GM21528 (cell line): ENCODE data around the gene PRKAR1A.

Experiments used
- ATAC-seq: cut with Tn5 transposase; IDR thresholded peaks from one replicate; pipeline ENCODE4 v1.9.1; 2021; ENCODE audit warnings: mild to moderate bottlenecking, moderate library complexity; ENCODE audit not compliant: unreplicated experiment, low FRiP score

The PRKAR1A gene

DNA sequence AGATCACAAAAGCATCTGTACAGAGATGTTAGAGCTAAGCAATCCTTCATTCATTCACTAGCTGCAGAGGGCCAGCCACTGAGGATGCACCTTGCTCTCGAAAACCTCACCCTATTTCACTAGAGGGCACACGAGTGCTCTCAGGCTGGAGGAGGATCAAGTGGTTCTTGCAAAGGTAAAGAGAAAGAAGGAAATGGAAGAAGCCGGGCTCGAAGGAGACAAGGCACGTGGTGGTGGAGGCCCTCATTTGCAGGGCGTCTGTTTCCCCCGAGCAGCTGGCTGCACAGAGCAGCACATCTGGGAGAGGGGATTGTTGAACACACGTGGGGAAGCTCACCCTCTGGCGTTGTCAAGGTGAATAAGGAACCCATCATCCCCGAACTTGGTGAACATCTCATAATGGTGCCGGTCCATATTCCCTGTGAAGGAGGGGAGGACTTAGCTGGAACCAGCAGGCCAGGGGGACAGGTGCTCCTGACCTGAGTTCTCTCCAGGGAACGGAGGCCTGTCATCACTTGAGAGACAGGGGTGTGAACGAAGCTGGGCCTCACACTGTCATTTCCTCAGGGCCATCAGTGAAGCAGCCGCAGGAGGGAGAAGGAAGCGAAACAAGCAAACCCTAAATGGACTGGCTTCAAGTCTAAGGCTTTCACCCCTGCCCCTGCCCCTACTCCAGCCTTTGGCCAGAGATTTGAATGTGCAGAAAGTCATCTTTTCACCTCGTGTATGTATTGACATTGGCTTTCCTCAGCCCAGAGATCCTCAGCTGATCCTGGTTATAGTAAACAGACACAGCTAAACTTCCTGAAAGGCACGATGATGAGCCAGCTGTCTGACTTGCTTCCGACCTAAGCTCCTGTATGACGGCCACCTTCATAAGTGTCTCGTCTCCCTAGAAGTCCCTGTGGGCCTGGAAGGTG, 27.6 kb downstream of the PRKAR1A start:
- ATAC-seq, result no peak

DNA sequence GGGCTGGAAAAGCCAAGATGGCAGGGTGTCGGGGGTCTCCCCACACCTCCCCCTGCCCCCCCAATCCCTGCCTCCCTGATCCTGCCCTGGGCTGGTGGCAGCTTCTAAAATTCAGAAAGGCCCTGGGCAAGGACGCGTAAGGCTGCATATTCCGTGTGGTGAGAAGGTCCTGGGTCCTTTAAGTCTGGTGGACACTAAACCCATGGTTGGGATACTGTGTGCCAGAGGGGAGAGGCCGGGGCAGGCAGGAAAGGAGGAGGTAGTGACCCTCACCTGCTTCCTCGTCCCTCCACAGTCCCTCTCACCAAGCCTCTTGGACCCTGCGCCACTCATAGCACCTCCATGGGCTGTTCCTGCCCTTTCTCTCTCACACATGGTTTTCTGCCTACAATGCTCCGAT, 28.8 kb downstream of the PRKAR1A start:
- ATAC-seq, result no peak

DNA sequence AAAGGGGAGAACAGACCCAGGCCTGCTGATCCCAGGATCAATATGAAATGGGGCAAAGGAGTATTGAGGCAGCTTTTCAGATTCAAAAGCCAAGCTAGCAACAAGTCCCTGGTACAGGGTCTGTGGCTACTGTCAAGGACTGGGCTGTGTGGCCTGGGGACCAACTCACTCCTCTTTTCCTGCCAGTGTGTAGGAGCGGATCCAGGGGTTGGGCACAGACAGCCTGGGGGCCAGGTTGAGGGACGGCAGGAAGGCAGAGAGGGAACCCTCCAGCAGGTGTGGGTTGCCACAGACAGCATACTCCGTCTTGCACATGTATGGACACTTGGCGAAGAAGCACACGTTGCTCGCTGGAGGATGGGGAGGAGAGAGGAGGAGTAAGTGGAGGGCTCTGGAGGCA, 29.6 kb downstream of the PRKAR1A start:
- ATAC-seq, result no peak

DNA sequence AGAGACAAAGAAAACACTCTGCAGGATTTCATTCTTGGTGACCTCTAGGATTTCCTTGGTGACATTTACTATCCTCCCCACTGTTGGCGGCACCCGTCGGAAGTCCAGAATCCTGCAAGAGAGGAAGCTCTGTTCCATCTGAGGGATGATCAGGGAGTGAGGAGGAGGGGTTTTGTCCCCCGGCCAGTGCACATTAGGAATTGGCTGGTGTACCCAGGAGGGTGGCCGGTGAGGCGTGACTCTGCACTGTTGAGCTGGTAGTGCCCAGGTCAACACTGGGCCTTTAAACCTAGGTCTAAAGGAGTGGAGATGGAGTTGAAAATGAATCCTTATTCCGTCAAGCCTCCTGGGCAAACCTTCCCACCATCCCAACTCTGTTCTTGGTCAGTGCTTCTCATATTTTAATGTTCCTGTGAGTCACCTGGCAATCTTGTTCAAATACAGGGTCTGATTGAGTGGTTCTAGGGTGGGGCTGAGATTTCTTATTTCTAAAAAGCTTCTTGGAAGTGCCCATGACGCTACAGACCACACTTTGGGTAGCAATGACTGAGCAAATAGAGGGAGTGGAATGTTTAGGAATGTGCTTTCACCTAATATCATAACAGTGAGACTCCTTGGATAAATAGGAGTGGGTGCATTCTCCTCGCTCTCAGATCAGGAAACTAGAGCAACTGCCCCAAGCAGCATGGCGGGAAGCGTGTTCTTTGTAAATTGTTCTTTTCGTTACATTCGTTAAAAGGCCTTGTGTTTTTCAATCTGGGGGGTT, 30.7 kb downstream of the PRKAR1A start:
- ATAC-seq, result no peak

DNA sequence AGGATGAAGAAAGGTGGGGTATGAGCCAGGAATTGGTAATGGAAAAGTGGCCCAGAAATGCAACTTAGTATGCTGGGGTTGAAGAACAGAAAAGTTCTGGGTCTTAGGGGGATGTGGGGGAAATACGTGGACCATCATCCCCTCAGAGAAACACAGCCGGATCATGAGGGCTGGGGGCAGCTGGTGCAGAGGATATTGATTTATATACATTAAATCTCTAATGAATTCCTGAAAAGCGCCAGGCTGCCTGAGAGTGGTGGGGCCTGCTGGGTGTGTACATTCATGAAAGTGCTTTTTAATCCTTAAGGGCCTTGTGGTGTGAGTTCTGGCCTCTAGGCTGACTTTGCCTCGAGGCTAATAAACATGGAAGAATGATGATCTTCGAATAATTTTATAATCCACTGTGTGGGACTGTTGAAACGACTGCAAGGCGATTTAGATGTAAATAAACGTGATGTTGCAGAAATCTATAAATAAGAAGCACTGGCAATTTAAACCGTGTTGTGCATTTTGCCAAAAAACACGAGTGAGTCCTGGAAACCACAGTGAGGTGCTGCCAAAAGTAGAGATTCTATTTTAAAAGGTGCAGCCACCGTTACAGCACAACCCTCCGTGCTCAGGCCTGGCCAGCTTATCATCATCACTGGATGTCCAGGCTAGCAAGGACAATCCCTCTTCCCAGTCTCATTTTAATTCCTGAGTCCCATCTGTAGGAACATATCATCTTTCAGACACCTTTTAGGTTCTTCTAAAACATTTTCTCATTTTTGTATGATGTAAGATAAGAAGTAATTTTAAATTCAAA, 32.1 kb downstream of the PRKAR1A start:
- ATAC-seq, result no peak

DNA sequence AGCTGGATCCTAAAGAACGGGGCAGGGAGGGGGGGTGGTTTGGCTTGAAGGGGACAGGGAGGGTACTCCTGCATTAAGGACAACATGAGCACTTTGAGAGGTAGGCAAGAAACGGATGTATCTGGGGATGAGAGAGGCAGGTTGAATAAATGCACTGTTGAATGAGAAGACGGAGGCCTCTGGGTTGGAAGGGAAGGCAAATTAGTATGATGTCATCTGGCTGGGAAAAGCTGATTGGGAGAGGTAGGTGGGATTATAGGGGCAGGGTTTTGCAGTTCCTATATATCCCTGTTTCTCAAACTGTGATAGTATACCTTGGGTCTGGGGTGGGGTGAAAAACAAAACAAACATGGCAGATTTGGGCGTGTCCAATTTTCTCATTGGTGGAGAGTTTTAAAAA, 44.3 kb downstream of the PRKAR1A start:
- no peak for ATAC-seq

DNA sequence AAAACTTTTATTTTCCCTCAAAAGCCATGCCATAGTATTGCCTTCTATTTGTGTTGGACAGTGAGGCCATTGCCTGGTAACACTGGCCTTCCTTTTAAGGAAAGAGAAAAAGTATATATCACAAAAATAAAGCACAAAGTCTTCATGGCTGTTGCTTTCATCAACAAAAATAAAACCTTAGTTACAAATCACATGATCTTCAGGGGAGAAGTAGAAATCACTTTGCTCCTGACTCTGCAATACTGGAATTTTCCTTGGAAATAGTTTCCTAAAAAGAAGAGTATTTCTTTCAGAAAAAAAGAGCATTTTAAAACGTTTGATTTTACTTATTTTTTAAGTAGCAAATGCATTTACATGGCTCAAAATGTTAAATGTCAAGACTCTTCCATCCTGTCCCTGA, 47.1 kb downstream of the PRKAR1A start:
- ATAC-seq, result no peak

DNA sequence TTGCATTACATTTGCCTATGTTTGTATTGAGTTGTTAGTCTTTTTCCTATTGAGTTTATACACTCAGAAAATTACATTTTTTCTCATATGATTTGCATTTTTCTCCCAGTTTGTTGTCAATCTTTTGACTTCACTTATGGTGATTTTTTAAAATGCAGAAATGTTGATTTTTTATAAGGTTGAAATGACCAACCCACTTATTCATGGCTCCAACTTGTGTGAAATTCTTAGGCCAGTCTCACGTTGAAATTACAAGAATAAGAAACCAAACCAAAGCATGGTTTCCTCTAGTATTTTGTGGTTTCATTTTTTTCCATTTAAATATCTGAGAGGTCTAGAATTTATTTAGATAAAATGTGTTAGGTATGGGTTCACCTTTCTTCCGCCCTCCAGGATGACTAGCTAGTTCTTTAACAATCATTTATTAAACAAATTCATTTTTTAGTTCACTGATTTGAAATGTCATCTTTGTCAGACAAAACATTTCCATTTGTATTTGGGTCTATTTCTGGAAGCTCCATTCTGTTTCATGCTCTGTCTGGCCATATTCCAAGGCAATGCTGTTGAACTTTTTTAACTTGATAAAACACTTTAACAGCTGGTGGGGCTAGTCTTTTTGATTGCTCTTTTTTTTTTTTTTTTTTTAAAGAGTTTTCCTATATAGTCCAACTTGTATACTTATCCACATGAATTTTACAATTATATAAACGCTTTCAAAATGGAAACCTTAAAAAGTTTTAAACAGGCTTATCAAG, 48.9 kb downstream of the PRKAR1A start:
- ATAC-seq, result no peak

DNA sequence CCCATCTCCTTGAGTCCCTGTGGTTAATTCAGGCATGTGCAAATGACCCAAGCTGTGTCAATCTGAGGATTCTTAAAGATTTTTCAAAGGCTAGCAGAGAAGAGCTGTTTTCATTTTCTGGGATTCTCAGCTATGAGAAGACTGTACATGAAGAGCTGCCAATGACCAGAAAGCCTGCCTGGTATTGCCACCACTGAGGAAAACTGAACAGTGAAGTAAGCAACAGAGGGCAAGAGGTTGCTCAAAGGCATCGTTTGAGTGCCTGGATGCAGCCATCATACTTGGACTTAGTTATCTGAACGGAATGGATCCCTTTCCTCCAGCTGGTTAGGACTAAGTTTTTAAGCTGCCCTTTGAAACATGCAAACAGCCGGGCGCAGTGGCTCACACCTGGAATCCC, 50.5 kb downstream of the PRKAR1A start:
- no peak for ATAC-seq

DNA sequence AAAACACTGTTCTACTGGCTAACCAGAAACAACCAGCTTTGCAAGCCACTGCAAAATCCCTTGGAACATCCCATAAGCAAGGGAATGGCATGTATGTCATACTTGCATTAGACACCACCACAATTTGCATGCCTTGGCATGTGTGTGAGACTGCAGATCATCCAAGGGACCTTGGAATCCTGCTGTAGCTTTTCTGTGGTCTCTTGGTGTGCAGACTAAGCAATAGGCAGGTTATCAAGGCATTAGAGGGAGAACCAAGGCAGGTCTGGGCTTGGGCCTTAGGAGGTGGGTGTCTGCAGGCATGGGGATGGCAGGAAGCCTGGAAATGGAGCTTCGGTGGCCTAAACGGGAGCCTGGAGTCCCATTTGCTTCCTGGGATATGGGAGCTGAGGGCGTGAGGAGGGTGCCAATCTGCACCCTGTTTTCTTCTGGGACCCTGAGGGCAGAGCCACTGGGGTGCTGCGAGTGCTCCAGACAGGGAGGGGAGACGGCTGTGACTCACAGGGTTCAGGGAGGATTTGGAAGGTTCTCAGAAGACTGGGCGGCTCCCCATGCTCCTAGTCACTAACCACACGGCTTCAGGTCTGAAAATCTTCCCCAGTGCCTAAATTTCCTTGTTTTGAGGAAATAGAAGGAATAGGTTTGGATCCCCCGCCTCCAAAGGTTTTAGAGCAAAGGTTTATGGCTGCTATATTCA, 52.3 kb downstream of the PRKAR1A start:
- no peak for ATAC-seq

DNA sequence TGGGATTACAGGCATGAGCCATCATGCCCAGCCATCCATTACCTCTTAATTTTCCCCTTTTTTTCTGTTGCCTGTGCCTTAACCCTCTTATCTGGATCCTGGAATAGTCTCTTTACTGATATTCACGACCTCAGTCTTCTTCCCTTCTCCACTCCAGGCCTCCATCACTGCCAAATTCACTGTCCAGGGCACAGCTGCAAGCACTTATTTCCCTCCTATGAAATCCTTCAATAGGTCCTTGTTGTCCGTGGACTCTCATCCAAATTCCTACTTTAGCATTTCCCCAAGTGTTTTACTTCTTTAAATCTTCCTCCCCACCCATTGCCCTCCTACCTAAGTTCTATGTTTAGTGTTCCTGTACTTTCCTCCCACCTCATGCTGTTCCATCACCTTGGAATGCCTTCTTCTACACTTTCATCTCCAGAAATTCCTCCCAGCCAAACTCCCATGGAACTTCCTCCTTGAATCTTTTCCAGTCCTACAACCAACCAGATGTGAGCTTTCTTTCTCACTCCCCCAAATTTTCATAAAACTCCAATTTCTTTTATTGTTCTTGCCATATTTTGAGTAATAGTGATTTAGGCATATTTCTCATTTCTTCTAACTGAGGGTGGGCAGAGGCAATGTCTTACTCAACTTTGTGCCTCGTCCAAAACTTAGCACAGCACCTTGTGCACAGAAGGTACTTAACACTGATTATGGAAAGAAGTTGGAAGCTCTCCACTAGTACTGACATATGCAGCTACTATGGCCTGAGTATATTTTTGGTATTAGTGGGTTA, 53.6 kb downstream of the PRKAR1A start:
- ATAC-seq, result no peak

DNA sequence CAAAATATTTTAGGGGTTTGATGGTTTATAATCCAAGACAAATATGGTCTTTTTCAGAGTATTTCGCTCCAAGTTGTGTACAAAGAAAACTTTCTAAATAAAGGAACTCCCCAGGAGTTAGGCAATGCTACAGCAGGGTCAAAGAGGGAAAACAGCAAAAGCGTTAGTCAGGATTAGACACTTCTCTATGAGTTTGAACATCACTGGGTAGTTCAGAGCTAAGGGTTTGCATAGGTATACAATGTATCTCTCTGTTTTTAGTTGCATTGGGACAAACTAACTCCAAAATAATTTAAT, 54.2 kb downstream of the PRKAR1A start:
- no peak for ATAC-seq

DNA sequence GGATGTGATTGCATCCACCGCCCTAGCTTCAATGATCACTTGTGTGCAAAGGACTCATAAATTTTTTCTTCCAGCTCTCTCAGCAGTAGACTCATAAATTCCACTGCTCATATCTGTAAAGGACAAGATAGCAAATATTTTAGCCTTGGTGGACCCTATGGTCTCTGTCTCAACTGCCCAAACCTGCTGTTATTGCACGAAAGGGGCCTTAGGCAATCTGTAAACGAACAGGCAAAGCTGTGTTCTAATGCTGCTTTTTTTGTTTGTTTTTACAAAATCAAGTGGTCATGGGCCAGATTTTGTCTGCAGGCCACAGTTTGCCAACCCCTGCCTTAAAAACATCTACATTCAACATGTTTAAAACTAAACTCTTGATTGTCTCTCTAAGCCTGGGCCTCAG, 54.8 kb downstream of the PRKAR1A start:
- ATAC-seq, result no peak

DNA sequence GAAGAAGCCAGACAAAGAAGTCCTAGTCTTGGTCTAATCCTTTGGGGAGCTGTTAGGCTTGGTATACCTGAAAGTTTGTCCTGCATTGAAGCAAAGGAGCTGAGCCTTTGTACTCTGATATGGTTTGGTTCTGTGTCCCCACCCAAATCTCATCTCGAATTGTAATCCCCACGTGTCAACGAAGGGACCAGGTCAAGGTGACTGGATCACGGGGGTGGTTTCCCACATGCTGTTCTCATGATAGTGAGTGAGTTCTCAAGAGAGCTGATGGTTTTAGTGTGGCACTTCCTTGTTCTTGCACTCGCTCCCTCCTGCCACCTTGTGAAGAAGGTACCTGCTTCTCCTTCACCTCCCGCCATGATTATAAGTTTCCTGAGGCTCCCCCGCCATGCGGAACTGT, 55.4 kb downstream of the PRKAR1A start:
- no peak for ATAC-seq

DNA sequence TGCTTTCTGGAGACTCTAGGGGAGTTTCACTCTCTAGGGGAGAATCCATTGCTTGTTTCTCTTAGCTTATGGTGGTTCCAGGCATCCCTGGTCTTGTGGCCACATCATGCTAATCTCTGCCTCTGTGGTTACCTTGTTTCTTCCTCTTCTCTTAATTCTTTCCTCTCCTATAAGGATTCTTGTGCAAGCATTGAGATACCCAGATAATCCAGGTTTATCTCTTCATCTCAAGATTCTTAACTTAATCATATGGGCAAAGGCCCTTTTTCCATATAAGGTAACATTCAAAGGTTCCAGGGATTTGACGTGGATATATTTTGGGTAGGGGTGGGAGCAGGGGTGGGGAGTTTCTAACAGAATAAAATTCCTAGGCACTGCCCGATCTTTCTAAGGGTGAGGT, 56.4 kb downstream of the PRKAR1A start:
- ATAC-seq, result no peak

DNA sequence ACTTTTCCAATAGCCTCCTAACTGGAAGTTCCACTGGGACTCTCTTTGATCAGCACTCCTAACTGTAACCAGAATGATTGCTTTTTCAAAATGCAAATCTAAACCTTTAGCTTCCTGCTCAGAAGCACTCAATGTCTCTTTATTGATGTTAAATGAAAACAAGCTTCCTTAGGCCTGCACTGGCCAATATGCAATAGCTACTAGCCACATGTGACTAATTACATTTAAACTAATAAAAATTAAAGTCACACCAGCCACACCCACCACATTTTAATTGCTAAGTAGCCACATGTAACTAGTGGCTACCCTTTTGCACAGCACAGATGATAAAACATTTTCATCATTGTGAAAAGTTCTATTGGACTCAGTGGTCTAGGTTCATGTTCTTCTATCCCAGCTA, 57.1 kb downstream of the PRKAR1A start:
- ATAC-seq, result no peak

DNA sequence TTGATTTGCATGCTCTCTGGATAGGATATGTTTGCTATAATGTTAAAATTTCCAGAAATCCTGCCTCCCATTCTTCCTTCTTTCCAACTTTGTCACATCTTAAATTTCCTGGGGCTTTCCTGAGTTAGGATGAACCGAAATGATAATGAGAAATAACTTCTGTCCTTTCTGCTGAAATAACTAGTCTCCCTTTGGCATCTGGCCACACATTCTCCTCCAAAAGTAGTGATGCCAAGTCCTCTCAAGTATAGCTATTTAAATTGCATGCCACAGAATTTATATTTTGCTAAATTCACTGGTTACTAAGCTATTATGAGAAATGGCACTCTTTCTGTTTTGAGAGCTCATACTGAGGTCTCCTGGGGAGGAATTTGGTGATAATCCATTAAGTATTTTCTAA, 58.3 kb downstream of the PRKAR1A start:
- no peak for ATAC-seq

DNA sequence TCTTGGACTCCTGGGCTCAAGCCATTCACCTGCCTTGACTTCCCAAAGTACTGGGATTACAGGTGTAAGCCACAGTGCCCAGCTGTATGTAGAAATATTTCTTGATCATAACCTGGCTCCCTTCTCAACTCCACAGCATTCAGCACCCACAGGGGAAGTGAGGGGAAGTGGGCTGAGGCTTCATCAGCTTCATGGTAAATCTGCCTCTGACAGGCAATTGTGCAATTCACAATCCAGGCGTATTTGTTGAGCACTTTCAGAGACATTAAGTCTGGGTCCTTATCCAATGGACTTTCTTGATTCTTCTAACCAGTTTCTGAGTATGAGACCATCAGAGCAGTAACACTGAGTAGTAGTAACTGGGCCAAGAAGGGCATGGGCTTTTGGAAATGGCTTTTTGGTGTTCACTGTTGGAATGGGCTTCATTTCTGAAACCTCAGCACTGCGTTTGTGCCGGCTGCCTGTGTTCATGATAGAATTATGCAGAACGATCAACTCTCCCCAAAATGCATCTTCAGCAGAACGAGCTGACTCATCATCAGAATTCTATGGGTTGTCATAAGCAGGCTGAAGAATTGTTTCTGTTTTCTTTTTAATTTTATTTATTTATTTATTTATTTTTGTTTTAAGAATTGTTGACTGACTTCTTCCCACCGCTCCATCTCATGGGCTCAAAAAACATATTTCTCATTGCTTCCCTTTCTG, 60.1 kb downstream of the PRKAR1A start:
- ATAC-seq, result no peak

DNA sequence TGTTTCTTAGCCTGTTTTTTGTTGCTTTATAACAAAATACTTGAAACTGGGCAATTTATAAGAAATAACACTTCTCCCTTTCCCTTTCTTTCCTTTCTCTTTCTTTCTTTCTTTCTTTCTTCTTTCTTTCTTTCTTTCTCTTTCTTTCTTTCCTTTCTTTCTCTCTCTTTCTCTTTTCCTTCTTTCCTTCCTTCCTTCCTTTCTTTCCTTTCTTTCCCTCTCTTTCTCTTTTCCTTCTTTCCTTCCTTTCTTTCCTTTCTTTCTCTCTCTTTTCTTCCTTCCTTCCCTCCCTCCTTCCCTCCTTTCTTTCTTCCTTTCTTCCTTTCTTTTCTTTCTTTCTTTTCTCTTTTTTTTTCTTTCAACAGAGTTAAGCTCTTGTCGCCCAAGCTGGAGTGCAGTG, 61.1 kb downstream of the PRKAR1A start:
- ATAC-seq, result no peak
